Stimulated activated CD8-positive, alpha-beta memory T cell treated with anti-CD3 and anti-CD28 coated beads, Interleukin-12 subunit alpha, Interleukin-12 subunit beta, amount 100 ng/mL, for 1 hour (primary cell): ENCODE data around the gene GPS1.

Experiments used
- DNase-seq: peaks from one replicate; pipeline ENCODE4 v3.0.0-alpha.2; 2020; ENCODE audit warnings: low read depth

GPS1 gene

DNA sequence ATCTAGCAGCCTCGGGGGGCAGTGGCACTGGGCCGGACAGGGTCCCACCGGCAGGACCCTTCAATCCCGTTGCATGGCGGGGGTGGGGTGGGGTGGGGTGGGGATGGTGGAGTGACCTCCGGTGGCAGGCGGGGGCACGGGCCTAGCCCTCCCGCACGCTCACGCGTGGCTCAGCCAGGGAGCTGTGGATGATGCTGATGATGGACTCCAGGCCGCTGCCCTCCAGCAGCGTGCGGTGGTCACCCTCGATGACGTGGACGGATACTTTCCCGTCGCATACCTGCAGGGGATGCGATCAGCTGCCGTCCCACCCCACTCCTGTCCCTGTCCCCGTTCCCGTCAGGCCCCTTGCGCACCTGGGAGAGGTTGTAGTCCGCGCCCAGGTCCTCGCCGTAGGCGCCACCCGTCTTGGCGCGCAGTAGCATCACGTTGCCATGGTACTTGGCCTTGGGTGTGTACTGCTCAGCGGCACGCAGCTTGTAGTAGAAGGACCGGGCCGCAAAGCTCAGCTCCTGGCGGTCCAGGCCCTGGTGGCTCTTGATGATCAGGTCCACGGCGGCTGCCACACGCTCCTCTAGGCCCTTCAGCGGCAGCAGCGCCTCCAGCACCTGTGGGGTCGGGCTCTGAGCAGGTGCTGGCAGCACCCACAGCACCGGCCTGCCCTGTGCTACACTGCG lies 27.4 kb downstream of the GPS1 start:
- DNase-seq: no peak

DNA sequence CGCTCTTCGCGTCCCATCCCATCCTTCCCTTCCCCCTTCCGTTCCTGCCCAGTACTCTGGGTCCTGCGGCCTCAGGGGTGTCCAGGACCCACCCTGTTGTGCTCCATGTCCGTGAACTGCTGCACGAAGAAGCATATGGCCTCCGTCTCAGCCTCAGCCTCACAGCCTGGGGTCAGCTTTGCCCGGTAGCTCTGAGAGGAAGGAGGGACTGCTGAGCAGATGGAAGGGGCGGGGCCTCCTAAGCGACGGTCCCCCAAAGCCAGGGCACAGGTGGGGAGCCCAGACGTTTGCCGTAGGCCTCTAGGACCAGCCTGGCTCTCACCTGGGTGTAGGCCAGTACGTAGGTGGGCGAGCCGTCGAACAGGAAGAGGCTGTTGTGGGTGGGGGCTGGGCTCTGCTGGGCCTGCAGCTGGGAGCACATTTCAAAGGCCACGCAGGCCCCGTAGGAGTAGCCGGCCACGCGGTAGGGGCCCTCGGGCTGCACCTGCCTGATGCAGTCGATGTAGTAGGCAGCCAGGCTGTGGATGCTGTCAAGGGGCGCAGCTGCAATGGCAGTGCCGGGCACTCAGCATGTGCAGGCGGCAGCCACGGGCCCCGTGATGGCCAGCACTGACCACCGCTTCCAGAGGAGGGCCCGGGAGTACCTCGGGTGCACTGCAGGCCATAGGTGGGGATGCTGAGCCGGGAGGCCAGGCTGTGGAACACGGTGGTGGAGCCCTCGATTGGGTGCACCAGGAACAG lies 28.5 kb downstream of the GPS1 start:
- no peak for DNase-seq

DNA sequence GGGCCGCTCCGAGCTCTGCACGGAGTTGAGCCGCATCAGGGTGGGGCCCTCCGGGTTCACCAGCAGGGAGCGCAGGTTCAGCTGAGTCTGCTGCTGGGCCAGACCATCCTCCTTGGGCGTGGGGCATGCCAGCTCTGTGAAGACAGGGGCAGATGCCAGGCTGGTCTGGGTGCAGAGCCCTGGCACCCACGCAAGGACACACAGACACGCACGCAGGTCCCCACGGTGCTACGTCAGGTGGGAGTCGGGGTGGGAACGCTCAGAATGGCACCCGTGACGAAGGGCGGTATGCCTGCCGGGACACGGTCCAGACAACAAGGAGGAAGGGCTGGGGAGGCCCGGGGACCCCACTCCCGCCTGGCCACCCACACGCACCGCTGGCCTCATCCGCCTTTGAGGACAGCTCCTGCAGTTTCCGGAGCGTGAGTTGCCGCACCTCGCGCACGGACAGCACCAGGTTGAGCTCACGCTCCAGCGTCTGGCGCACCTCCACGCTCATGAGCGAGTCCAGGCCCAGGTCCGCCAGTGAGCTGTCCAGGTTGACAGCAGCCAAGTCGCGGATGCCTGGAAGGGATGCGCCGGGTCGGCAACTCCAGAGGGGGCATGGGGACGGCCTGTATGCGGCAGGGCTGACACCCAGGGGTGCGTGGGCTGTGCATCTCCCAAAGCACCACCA lies 29.2 kb downstream of the GPS1 start:
- DNase-seq: no peak

DNA sequence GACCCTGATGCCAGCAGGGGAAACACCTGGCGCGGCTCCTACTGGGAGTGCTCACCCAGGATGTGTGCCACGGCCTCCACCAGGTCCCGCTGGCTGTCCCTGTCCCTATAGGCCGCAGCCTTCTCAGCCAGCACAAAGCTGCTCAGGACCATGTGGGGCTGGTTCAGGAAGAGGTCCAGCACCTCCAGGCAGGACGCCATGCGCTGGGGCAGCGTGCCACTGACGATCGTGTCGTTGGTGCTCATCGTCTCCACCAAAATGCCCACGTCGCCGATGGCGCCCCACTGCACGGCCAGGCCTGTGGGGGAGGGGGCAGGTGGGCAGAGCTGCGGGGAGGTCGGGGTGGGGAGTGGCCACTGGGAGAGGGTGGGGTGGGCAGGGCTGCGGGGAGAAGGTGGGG lies 29.8 kb downstream of the GPS1 start:
- DNase-seq: no peak

DNA sequence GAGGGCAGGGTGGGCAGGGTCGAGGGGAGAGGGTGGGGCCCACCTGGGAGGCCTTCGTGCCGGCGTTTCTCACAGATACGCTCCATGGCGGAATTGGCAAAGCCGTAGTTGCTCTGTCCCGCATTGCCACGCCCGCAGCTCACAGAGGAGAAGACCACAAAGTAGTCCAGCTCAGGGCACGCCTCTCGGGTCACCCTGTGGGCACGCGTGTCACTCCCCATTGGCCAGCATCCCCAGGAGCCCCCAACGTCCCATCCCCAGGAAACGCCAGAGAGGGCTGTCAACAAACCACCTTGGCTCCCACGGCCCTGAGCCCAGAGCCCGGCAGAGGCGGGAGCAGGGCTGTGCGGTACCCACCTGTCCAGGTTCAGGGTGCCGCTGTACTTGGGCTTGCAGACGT lies 30.3 kb downstream of the GPS1 start:
- no peak for DNase-seq

DNA sequence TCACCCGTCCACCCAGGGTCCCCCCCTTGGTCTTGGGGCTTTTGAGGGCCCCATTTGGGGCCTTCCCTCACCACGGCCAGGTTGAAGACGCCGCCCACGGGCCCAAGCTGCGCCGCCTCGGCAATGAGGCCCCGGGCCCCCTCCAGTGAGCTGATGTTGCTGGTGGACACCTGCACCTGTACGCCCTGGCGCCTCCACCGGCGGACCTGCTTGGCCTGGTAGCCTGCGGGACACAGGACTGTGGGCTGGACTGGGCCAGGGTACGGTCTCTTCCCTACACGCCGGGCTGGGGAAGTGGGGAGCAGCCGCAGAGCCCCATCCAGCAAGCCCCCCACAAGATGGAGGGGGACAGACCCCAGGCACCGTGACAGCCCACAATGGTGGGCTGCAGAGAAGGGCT lies 30.8 kb downstream of the GPS1 start:
- no peak for DNase-seq

DNA sequence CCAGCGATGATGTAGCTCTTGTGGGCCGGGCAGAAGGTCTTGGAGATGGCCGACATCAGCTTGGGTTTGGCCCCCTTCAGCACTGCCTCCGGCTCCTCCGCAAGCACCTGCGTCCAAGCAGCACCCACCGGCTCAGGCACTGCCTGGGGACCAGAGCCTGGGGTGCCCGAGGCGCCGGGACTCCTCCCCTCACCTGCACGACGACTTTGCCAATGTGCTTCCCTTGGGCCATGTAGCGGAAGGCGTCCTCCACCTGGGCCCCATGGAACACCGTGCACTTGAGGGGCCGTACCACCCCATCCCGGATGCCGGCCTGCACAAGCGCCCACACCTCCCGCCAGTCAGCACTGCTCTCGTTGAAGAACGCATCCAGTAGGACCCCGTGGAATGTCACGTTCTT lies 31.3 kb downstream of the GPS1 start:
- no peak for DNase-seq

DNA sequence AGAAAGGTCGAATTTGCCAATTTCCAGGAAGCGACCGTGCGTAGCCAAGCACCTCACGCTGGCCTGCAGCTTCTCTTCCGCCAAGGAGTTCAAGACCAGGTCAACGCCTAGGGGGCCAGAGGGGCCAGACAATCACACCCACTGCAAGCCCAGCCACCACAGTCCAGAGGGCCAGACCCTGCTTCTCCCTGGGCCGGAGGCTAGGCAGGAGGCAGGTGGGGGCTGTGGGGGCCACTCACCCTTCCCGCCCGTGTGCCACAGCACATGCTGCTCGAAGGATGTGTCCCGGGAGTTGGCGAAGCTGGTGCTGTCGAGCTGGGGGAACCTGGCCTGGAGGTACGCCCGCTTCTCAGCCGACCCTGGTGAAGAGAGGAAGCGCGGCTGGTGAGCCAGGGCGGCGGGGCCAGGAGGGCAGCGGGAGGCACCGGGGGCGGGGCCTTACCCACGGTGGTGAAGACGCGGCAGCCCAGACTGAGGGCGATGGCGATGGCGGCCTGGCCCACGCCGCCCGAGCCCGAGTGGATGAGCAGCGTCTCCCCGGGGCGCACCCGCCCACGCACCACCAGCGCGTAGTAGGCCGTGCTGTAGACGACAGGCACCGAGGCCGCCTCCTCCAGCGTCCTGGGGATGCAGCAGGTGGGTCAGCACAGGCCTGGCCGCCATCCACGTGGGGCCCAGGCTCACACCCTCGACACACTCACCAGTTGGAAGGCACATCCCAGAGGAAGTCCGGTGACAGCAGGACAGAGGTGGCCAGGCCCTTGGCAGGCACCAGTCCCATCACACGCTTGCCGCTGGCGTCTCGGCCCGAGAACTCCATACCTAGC lies 32.0 kb downstream of the GPS1 start:
- no peak for DNase-seq

DNA sequence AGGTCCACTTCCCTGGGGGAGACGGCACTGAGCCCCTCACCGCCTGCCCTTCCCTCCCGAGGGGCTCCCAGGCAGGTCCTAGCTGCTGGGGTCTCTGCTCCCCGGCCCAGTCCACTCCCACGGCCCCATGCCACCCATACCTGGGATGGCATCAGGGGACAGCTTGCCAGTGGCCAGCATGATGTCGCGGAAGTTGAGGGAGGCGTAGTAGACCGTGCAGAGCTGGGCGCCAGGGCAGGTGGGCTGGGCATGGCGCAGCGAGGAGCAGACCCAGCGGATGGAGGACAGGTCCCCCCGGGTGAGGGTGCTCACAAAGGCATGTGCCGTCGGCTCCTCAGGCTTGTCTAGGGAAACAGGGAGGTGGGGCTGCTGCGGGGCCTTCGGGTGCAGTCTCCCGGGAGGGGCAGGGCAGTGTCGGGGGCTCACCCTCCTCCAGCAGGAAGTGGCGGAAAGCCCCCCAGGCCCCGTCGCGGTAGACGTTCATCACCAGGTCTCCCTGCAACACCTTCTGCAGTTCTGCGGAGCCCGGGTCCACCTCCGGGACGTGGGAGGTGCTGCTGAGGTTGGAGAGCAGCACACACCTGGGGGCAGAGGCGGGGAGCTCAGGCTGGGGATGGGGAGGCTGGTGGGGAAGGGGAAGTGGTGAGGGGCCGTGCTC lies 32.8 kb downstream of the GPS1 start:
- no peak for DNase-seq

DNA sequence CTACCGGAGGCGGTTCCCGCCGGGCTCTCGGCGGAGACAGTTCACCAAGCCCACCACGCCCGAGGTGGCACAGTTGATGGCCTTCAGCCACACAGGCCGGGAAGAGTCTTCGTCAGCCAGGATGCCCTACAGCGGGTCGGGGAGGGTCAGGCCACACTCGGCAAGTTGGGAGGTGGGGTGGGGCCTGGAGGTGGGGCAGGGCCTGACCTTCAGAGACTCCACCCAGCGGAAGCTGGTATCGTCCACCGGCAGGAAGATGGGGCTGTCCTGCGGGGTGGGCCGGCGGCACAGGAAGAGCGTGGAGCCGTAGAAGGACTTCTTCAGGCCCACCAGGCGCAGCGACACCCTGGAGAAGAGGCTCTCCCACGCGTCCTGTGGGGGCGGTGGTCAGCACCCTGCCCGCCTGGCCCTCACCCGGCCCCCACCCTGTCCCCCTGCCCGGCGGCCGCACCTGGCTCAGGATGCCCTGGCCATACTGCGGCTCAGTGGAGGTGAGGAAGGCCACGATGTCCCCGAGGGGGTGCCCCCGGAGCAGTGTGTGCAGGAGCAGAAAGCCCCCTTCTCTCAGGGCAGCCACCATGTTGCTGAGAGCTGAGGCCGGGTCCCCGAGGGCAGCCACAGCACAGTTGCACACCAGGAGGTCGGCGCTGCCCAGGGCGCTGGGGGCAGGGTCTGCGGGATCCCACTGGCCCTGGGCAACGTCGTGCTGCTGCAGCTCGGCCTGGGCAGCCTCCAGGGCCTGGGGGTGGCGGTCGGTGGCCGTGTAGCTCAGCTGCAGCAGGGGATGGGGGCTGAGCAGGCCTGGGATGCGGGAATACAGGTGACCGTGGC lies 33.5 kb downstream of the GPS1 start:
- no peak for DNase-seq

DNA sequence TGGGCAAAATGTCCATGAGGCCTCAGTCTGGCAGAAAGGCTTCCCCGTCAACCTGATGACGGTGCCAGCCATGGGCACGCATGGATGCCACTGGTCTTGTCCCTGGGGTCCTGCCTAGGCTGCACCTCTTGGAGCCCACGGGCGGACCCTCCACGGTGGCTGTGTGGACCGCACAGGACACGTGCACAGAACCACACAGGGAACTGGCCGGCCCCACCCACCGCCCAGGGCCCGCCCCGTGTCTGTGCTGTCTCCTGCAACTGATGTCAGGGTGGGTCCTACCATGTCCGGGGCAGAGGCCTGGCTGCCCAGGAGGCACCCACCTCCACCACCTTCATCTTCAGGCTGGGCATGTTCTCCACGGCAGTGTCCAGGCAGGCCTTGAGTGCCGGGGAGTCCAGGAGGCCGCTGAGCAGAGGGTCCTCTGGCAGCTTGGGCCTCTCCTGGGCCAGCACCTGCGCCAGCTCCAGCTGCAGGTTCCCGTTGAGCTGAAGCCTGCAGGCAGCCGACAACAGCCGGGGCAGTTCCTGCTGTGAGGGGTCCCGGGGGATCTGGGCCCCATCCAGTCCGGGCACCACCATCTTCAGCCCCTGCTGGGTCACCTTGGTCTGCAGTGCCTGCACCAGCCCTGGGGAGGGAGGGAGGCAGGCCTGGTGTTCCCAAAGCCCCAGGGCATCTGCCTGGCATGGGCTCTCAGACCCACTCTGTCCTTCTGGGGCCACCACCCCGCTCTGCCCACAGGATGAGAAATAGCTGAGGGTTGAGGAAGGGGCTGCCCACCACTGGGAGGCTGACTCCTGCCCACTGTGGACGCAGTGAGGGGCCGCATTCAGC lies 34.5 kb downstream of the GPS1 start:
- no peak for DNase-seq

DNA sequence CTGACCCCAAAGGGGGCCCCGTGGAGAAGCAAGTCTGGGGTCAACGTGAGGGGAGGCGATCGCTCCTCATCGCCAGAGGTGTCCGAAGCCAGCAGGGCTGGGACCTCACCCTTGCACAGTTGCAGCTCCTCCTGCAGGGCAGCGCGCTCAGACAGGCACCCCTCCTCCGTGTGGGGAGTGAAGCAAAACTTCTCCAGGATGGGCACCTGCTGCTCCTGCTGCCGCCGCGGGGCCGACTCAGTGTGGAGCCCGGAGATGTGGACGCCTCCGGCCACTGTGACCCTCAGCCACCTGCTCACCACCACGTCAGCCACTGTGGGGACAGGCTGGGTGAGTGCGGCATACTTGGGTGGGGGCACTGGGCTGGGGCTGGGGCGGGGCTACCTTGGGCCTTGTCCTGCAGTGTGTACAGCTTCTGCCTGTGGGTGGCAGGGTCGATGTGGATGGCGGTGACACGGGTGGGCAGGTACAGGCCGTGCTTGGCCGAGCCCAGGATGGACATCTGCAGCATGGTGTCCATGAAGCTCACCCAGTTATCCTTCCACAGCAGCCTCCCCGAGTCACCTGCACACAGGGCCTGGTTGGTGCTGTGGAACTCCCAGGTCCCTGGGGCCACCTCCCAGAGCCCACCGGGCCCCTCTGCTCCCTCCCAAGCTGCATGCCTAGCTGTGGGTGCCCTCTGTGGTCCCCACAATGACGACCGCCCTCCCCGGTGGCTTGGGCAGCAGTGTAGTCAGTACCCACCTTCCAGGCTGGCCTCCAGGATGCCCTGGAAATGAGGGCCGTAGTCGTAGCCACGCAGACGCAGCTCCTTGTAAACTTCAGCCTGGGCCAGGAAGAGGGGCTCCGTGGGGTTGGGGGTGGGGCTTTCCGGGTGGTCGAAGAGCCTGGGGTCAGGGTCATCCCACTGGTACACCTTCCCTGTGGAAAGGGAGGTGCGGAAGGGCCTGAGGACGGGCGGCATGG lies 35.5 kb downstream of the GPS1 start:
- DNase-seq: no peak

DNA sequence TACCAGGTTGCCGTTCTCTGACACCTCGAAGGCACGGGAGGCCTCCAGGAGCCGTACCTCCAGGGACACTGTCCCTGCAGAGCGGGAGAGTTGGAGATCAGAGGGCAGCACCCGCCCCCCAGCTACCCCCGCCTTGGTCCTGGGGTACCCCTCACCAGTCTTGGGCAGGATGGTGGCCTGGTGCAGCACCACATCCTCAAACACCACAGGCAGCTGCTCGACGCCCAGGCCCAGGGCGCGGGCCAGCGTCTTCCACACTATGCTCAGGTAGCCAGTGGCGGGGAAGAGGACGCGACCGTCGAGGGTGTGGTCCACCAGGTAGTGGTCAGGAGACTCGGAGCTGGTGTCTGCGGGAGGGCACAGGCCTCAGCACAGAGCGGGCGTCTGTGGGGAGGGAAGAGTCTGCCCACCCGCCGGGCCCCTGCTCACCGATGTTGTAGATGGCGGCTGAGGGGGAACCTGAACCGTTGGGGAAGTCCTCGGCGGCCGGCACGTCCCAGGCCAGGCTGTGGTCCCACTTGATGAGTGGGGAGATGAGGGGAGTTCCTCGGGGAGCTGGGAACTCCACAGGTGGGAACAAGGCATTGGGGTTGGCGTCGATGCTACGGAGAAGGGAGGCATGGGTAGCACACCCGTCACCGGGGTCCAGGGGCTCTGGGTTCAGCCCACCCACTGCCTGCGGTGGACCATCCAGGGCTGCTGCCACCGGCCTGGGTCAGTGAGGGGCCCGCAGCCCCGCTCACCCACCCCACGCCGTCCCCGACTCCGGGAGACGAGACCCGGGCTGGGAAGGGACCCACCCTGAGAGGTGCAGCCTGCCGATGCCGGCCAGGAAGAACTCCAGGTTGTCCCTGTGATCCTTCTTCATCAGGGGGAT lies 36.5 kb downstream of the GPS1 start:
- no peak for DNase-seq

DNA sequence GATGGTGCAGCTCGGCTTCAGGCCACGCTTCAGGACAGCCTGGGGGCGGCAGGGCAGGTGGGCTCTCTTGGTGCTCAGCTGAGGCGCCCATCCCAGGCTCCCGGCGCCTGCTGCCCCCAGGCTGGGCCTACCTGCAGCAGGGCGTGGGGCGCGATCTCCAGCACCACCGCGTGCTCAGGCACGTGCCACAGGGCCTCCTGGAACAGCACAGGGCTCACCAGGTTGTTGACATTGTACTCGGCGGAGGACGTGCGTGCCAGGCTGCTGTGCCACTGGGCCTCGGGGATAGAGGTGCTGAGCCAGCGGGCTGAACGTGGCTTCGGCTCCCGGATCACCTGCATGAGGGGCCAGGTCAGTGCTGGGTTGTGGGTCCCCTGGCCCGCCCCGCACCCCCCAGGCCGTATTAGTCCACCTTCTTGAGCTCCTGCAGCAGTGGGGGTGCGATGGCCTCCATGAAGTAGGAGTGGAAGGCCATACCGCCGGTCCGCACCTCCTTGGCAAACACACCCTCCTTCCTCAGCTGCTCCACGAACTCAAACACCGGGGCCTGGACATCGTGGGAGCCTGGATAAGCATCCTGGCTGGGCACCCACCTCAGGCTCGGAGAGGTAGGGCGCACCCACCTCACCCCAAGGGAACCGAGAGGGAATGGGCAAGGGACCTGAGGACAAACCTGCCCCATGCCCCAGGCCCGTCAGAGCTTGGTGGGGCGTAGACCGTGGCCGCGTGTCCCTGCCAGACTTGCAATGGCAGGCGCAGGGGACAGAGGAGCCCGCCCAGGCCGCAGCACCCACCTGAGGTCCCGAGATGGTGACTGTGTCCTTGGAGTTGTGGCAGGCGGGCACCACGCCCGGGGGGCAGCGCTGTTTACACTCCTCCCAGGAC lies 37.4 kb downstream of the GPS1 start:
- no peak for DNase-seq

DNA sequence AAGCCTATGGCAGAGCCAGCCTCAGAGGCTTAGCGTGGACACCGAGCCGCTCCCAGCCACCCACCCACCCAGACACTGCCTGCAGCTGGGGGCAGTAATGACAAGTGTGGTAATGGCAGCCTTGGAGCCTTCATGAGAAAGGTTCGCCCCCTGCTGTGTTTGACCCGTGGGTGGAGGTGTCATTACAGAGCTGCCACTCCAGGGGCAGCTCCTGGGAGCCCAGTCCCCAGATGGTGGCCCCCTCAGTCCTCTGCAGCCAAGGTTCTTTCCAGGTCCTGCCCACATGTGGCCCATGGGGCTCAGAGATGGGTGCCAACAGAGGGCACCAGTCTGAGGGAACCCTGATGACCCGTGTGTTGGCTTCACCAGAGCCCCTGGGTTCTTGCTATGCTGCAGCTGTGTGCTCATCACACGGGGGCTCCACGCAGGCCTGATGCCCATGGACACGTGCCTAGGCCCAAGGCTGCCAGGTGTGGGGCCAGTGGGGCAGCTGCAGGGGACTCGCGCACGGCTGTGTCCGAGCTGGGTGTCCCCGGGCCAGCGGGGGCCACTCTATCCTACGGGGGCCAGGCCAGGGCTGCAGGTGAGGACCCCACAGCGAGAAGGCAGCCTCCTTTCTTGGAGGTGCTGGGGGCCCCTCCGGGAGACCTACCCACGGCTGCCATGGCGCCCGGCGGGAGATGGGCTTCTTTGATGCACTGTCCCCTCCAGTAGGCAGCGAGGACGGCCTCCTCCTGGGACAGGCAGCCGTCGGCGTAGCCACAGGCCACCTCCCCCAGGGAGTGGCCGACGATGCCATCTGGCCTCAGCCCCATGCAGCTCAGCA lies 38.2 kb downstream of the GPS1 start:
- DNase-seq: no peak
